K562 (cell line): Measurements from ENCODE around the gene THOC7. TPM values are rescaled to one million over a fixed set of nuclear protein-coding genes. Genes with fewer than 3 reads are reported as not detected.

Source experiments
- ATAC-seq: fragments of 200-7000 bp; cut with Tn5 transposase; 3 replicates; pipeline ENCODE4 v1.9.1; 2020; ENCODE audit warnings: moderate library complexity
- BruUV-seq: library from RNA; stranded (reverse); fragments of 400-500 nt; replicated peaks from 2 replicates; lab custom pipeline; 2021; lab: Mats Ljungman, UMichigan
- CTCF ChIA-PET: fragments of 300-600 bp; formaldehyde crosslinking; extraction: SDS; loops from one replicate; lab custom pipeline; 2021; ENCODE audit warnings: low intra/inter-chr PET ratio; lab: Yijun Ruan, JAX
- POLR2A ChIA-PET: fragments of 300-600, 350-650 bp; sonication (Branson Sonifier 250); formaldehyde crosslinking; extraction: SDS; loops from one replicate; lab custom pipeline; 2021; ENCODE audit warnings: antibody characterized with exemption, inconsistent platforms; lab: Yijun Ruan, JAX
- DNase-seq, 4 experiments: peaks; one replicate each; pipeline versions ENCODE4 v3.0.0 to v3.0.0-alpha.2; 2011 to 2018; ENCODE audit warnings: low spot score in 3 of 4, mixed read lengths in 3 of 4; ENCODE audit errors: extremely low read depth in 1 of 4
- FAIRE-seq: peaks from 2 replicates; lab custom pipeline; 2011; peaks lifted over from hg19 to GRCh38; lab: Jason Lieb, UNC
- H2AFZ ChIP-seq: 2 replicates; pipeline ENCODE4 v1.6.0; 2011; ENCODE audit warnings: low read depth, low read length, control low read depth, inconsistent platforms
- H3K27ac ChIP-seq: fragments of 200-600 bp; 3 replicates; pipeline ENCODE4 v1.8.0; 2011; ENCODE audit warnings: low read depth, mild to moderate bottlenecking, control low read depth, inconsistent platforms, low read length, moderate library complexity, mixed read lengths; ENCODE audit errors: extremely low read depth
- H3K27me3 ChIP-seq, 2 experiments: fragments of 300-600 bp in 1 of 2; 2 replicates in 1 of 2; 3 replicates in 1 of 2; pipeline versions ENCODE4 v1.6.0 to v1.8.0; 2011; ENCODE audit warnings: inconsistent platforms in 2 of 2, low read length in 2 of 2, mild to moderate bottlenecking in 1 of 2, mixed read lengths in 1 of 2, moderate library complexity in 1 of 2; ENCODE audit not compliant: control insufficient read depth in 2 of 2, insufficient read depth in 2 of 2
- H3K36me3 ChIP-seq: fragments of 300-600 bp; 3 replicates; pipeline ENCODE4 v1.8.0; 2011; ENCODE audit warnings: mild to moderate bottlenecking, low read length, inconsistent platforms; ENCODE audit not compliant: control insufficient read depth, insufficient read depth
- H3K4me1 ChIP-seq, 2 experiments: fragments of 200-600 bp in 1 of 2; replicated peaks in 1 of 2; 2 replicates in 1 of 2; 3 replicates in 1 of 2; pipeline versions ENCODE4 v1.5.1 to v1.8.0; 2011; ENCODE audit warnings: inconsistent platforms in 2 of 2, low read length in 2 of 2, mild to moderate bottlenecking in 1 of 2, mixed read lengths in 1 of 2, moderate library complexity in 1 of 2; ENCODE audit not compliant: control insufficient read depth in 2 of 2, insufficient read depth in 2 of 2
- H3K4me2 ChIP-seq: 2 replicates; pipeline ENCODE4 v1.6.1; 2011; ENCODE audit warnings: low read length, control low read depth, inconsistent platforms, mixed read lengths; ENCODE audit not compliant: insufficient read depth
- H3K4me3 ChIP-seq: fragments of 200-600 bp; sonication (generic), shearing (Covaris generic); 2 replicates; pipeline ENCODE4 v1.5.1; 2016; ENCODE audit warnings: control low read depth, inconsistent platforms
- H3K79me2 ChIP-seq: fragments of 200-600 bp; 3 replicates; pipeline ENCODE4 v1.8.0; 2011; ENCODE audit warnings: low read length, inconsistent platforms; ENCODE audit not compliant: control insufficient read depth, insufficient read depth
- H3K9ac ChIP-seq, 2 experiments: 2 replicates each; pipeline versions ENCODE4 v1.6.0 to v1.6.1; 2011; ENCODE audit warnings: low read depth in 2 of 2, low read length in 2 of 2, control low read depth in 1 of 2, inconsistent platforms in 1 of 2, mild to moderate bottlenecking in 1 of 2, mixed read lengths in 1 of 2; ENCODE audit not compliant: insufficient read depth in 1 of 2
- H3K9me1 ChIP-seq: one replicate; pipeline ENCODE4 v1.6.0; 2011; ENCODE audit warnings: inconsistent platforms, mild to moderate bottlenecking, low read length, moderate library complexity; ENCODE audit not compliant: control insufficient read depth, insufficient read depth
- H3K9me3 ChIP-seq: replicated peaks from 2 replicates; pipeline ENCODE4 v1.5.1; 2011; ENCODE audit warnings: low read depth, low read length, inconsistent platforms; ENCODE audit not compliant: control insufficient read depth, insufficient read depth
- H4K20me1 ChIP-seq: replicated peaks from 2 replicates; pipeline ENCODE4 v1.6.1; 2011; ENCODE audit warnings: low read length, inconsistent platforms, mixed read lengths; ENCODE audit not compliant: control insufficient read depth, insufficient read depth
- ATF2 ChIP-seq: sonication (generic); formaldehyde crosslinking; IDR thresholded peaks from 2 replicates; pipeline ENCODE4 v1.8.1; 2022; ENCODE audit warnings: missing genetic modification reagents
- PCBP1 ChIP-seq: fragments of 200-400 bp; formaldehyde crosslinking; IDR thresholded peaks from 2 replicates; pipeline ENCODE4 v1.6.1; 2018; ENCODE audit warnings: mild to moderate bottlenecking, low read depth, low read length; ENCODE audit not compliant: poor library complexity, severe bottlenecking
- SAP30 ChIP-seq: fragments of 200-600 bp; sonication (generic); IDR thresholded peaks from 2 replicates; pipeline ENCODE4 v1.6.1; 2012; ENCODE audit warnings: borderline replicate concordance, low read depth, mild to moderate bottlenecking, moderate library complexity, low read length, control low read depth, inconsistent platforms; ENCODE audit not compliant: insufficient read depth, poor library complexity, severe bottlenecking
- SMAD2 ChIP-seq: fragments of 150-350 bp; IDR thresholded peaks from 2 replicates; pipeline ENCODE4 v1.6.1; 2014; ENCODE audit warnings: low read depth, mild to moderate bottlenecking, low read length
- SMARCE1 ChIP-seq: fragments of 450-650 bp; IDR thresholded peaks from 2 replicates; pipeline ENCODE4 v1.7.1; 2016; ENCODE audit warnings: mild to moderate bottlenecking
- SUPT5H ChIP-seq: fragments of 450-650 bp; IDR thresholded peaks from 2 replicates; pipeline ENCODE4 v1.6.1; 2016
- WHSC1 ChIP-seq: IDR thresholded peaks from one replicate; pipeline ENCODE4 v1.6.1; 2012; ENCODE audit warnings: low read length, control low read depth, inconsistent platforms
- WGBS: fragments of 100-300 bp; shearing (Covaris generic); methylation state at CpG from one replicate; pipeline ENCODE4 v1.1.6; 2016; ENCODE audit warnings: low coverage, mixed read lengths; ENCODE audit not compliant: insufficient coverage; ENCODE audit errors: missing lambda C conversion rate; 5-methylcytosine and 5-hydroxymethylcytosine counted together
- in situ Hi-C: fragments of 300-500 bp; cut with MboI; formaldehyde crosslinking; loops from 4 replicates; pipeline ENCODE4 v1.15.0; 2018; ENCODE audit warnings: inconsistent platforms, mixed read lengths
- intact Hi-C: fragments of 100-400 bp; cut with micrococcal nuclease; formaldehyde crosslinking; loops from 2 replicates; pipeline ENCODE4 v1.14.2; 2022
- polyA plus RNA-seq, 8 experiments: library from polyadenylated mRNA; depleted of rRNA in 4 of 8; stranded (reverse) in 5 of 8; unstranded in 3 of 8; fragments of >200 nt; fragmentation: Nextera tagmentation in 2 of 8; fragmentation: Illumina TruSeq in 1 of 8; extraction: Ambion mirVana in 2 of 8; extraction: Trizol in 1 of 8; gene quantifications; 2 replicates each; pipeline versions ENCODE4 v1.2.1 to v1.2.3, GENCODE V29; 2011 to 2014; ENCODE audit warnings: inconsistent platforms in 1 of 8, missing spikeins in 1 of 8
- total RNA-seq, 7 experiments: library from RNA; depleted of rRNA in 6 of 7; stranded (reverse); fragments of >200 nt in 6 of 7; fragmentation: Illumina TruSeq in 2 of 7; extraction: Trizol in 2 of 7; gene quantifications; 2 replicates each; pipeline versions ENCODE4 v1.2.1 to v1.2.3, GENCODE V29; 2011 to 2021; ENCODE audit warnings: low replicate concordance in 1 of 7
- TF ChIP-seq, protein P1 (sequence below): fragments of 450-650 bp; conservative IDR thresholded peaks from 2 replicates; pipeline ENCODE4 v1.6.1; 2016; ENCODE audit warnings: missing genetic modification characterization, low read depth, mild to moderate bottlenecking, control low read depth, missing compliant biosample characterization
- TF ChIP-seq, protein P2 (sequence below), 2 experiments: fragments of 450-650 bp in 1 of 2; sonication (generic) in 1 of 2; formaldehyde crosslinking in 1 of 2; IDR thresholded peaks in 1 of 2; conservative IDR thresholded peaks in 1 of 2; 2 replicates each; pipeline versions ENCODE4 v1.6.1 to v1.8.1; 2016 to 2023; ENCODE audit warnings: mild to moderate bottlenecking in 2 of 2, moderate library complexity in 2 of 2, inconsistent platforms in 1 of 2, missing genetic modification reagents in 1 of 2
- TF ChIP-seq, protein P3 (sequence below): IDR thresholded peaks from 2 replicates; pipeline ENCODE4 v1.6.1; 2016; ENCODE audit warnings: missing genetic modification characterization, missing compliant biosample characterization
- TF ChIP-seq, protein P4 (sequence below): IDR thresholded peaks from 3 replicates; pipeline ENCODE4 v1.6.1; 2011; ENCODE audit warnings: borderline replicate concordance, mild to moderate bottlenecking, moderate library complexity; ENCODE audit not compliant: insufficient read length; ENCODE audit errors: extremely low read depth

Gene THOC7
- total and polyA plus RNA-seq, 9 of the 15 experiments (the other 6 are each of a cell fraction or from before 2014, with no cell fraction given) = 56.5 to 129 (median 94.7) TPM

DNA sequence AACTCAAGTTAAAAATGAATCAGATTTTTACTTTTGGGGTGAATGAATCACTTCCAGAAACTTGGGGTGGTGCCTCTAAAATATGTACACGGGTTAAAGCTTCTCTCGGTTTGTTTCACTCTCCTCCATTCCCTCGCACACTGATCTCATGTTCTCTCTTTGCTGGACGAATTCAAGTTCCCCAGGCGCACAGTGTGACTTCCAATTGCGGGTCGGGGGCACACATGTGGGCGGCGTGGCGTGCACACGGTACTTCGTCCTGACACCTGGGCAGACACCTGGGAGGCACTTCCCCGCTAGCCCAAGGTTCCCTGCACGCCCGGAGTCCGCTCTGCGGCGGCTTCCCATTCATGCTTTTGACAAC, 47.9 kb upstream of the THOC7 start (continued):
- peak; percentile 45 for TF ChIP-seq SAP30
- no peak for TF ChIP-seq WHSC1
- TF ChIP-seq, protein P1, sequence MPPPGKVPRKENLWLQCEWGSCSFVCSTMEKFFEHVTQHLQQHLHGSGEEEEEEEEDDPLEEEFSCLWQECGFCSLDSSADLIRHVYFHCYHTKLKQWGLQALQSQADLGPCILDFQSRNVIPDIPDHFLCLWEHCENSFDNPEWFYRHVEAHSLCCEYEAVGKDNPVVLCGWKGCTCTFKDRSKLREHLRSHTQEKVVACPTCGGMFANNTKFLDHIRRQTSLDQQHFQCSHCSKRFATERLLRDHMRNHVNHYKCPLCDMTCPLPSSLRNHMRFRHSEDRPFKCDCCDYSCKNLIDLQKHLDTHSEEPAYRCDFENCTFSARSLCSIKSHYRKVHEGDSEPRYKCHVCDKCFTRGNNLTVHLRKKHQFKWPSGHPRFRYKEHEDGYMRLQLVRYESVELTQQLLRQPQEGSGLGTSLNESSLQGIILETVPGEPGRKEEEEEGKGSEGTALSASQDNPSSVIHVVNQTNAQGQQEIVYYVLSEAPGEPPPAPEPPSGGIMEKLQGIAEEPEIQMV (tag) = no peak
- no peak for TF ChIP-seq ATF2 (CRISPR knock-in tag)
- TF ChIP-seq PCBP1 = peak; percentile 35
- TF ChIP-seq SMAD2 = no peak
- TF ChIP-seq, all 486 proteins: peak for 6

GRCh38 chr3:63910891-63911290, 47.3 kb upstream of the THOC7 start:
- no peaks in the 10 kb centered on the region for H4K20me1 ChIP-seq
- WGBS = 7% methylated on average over 1 of the region's 1 CpG
- H3K4me2 ChIP-seq = peak overlapping the region; percentile 81
- H3K36me3 ChIP-seq = peaks cover 22% of the 10 kb centered on the region; the same call in 2 of the 3 replicates
- peak overlapping the region in 1 of 2 experiments; percentile 67; a peak in 2 of 4 replicates for H3K9ac ChIP-seq
- no peaks in the 10 kb centered on the region for H3K27me3 ChIP-seq
- peak overlapping the region; percentile 40; the same call in 1 of the 2 replicates for H2AFZ ChIP-seq
- ATAC-seq (no peak), FAIRE-seq (no peak), DNase-seq (no peak)
- peak overlapping the region; percentile 88; the same call in 2 of the 3 replicates for H3K27ac ChIP-seq
- ChIA-PET POLR2A (no interaction called here), CTCF (no interaction called here)
- peak overlapping the region; percentile 65; the same call in 1 of the 2 replicates for H3K4me3 ChIP-seq
- H3K79me2 ChIP-seq = peaks cover 36% of the 10 kb centered on the region
- intact Hi-C loops (loop anchor here (5.0 kb wide), 1 partner anchor 49 kb away; the partner anchor contains the start of genes ATXN7 and THOC7), in situ Hi-C loops (no loop called here)
- H3K9me3 ChIP-seq = no peaks in the 10 kb centered on the region
- H3K4me1 ChIP-seq = peaks cover 9 to 13% of the 10 kb centered on the region in 2 experiments
- BruUV-seq = no TSS peak
- H3K9me1 ChIP-seq = no peaks in the 10 kb centered on the region
- TF ChIP-seq SMARCE1 (no peak), SUPT5H (no peak)
- TF ChIP-seq, protein P2, sequence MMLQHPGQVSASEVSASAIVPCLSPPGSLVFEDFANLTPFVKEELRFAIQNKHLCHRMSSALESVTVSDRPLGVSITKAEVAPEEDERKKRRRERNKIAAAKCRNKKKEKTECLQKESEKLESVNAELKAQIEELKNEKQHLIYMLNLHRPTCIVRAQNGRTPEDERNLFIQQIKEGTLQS (IDR thresholded peaks at IDR 0.05) = no peak
- TF ChIP-seq, protein P2 (CRISPR knock-in tag; conservative IDR thresholded peaks at IDR 0.05) = no peak
- TF ChIP-seq, protein P3, sequence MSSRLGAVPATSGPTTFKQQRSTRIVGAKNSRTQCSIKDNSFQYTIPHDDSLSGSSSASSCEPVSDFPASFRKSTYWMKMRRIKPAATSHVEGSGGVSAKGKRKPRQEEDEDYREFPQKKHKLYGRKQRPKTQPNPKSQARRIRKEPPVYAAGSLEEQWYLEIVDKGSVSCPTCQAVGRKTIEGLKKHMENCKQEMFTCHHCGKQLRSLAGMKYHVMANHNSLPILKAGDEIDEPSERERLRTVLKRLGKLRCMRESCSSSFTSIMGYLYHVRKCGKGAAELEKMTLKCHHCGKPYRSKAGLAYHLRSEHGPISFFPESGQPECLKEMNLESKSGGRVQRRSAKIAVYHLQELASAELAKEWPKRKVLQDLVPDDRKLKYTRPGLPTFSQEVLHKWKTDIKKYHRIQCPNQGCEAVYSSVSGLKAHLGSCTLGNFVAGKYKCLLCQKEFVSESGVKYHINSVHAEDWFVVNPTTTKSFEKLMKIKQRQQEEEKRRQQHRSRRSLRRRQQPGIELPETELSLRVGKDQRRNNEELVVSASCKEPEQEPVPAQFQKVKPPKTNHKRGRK (tag) = no peak
- TF ChIP-seq, protein P4, sequence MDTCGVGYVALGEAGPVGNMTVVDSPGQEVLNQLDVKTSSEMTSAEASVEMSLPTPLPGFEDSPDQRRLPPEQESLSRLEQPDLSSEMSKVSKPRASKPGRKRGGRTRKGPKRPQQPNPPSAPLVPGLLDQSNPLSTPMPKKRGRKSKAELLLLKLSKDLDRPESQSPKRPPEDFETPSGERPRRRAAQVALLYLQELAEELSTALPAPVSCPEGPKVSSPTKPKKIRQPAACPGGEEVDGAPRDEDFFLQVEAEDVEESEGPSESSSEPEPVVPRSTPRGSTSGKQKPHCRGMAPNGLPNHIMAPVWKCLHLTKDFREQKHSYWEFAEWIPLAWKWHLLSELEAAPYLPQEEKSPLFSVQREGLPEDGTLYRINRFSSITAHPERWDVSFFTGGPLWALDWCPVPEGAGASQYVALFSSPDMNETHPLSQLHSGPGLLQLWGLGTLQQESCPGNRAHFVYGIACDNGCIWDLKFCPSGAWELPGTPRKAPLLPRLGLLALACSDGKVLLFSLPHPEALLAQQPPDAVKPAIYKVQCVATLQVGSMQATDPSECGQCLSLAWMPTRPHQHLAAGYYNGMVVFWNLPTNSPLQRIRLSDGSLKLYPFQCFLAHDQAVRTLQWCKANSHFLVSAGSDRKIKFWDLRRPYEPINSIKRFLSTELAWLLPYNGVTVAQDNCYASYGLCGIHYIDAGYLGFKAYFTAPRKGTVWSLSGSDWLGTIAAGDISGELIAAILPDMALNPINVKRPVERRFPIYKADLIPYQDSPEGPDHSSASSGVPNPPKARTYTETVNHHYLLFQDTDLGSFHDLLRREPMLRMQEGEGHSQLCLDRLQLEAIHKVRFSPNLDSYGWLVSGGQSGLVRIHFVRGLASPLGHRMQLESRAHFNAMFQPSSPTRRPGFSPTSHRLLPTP = no peak
